HG03097 (cell line): ENCODE measurements around the gene MS4A4A.
"Not testable (repeated sequence)": the region's sequence is repeated elsewhere in the genome, so short reads cannot be mapped to it uniquely, and the experiment has no call there.

Source experiments
- ATAC-seq: cut with Tn5 transposase; IDR thresholded peaks from one replicate; pipeline ENCODE4 v1.9.1; 2021; ENCODE audit not compliant: unreplicated experiment, low FRiP score

MS4A4A gene

DNA sequence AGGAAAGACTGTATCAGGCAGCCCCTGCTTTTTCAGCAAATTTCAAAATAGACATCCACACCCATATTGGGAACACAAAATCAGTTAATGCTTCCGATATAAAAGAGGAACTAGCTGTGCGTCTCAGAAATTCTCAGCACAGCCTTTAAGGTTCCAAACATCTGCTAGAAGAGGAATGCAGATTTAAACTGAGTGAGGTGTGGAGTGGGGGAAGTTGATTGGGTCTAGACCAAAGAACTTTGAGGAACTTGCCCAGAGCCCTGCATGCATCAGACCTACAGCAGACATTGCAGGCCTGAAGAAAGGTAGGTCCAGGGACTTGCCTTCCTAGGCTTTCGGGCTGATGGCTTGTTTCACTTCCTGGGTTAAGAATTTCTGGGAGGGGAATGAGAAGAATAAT, at the start of gene MS4A4A:
MS4A4A (plus strand) TSS at position 255 of the 400 bp plus-strand sequence; CDS start at position 265, 10 bp downstream.
- no peak for ATAC-seq

DNA sequence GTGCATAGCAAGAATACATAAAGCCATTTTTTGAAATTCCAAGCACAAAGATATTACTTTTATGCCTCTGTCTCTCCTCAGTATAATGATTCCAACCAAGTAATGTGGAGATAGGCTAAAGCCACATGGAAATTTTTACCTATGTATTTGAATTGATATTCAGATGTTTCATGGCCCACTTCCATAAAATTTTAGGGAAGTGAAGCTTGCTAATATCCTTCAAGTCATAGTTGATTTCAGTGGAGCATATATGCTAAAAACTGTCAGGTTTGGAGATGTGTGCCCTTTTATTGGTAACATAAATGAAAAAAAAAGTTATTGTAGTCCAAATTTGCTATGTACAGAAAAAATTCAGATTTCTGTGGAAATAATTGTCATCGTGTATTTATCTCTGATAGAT, 49.8 kb upstream of the MS4A4A start:
- ATAC-seq, result no peak

GRCh38 chr11:60235321-60235720, 45.1 kb upstream of the MS4A4A start:
- no peak for ATAC-seq

GRCh38 chr11:60240662-60241061, 39.8 kb upstream of the MS4A4A start:
- ATAC-seq, result no peak

DNA sequence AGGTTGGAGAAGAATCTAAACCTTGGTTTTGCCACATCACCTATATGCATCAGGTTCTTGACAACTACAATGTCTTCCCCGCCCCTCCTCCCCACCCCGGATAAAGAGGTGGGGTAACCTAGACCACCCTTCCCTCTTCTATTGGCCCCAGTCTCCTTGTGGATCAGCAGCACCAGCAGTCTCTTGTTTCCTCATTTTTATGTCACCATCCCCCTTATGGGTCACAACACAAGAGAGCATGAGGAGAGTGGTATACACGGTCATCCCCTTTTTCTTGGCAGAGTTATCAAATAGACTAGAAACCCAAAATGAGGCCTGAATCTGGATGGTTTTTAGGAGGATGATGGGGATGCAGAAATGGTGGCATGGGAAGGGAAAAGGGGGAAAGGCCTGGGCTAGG, 38.7 kb upstream of the MS4A4A start:
- no peak for ATAC-seq

DNA sequence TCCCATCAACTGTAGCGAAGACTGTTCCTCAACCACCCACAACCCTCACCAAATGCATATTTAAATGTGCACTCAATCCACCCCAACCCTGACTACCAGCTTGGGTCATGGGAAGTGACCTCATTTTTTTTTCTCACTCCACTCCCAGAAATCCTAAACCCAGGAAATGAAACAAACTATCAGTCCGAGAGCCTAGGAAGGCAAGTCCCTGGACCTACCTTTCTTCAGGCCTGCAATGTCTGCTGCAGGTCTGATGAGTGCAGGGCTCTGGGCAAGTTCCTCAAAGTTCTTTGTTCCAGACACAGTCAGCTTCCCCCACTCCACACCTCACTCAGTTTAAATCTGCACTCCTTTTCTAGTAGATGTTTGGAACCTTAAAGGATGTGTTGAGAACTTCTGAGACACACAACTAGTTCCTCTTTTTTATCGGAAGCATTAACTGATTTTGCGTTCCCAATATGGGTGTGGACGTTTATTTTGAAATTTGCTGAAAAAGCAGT, 37.7 kb upstream of the MS4A4A start, which contains the start of gene MS4A4E:
MS4A4E (minus strand) TSS at position 398 of the 500 bp plus-strand sequence. CDS start 13,082 bp downstream, outside the sequence.
- ATAC-seq, result no peak

- no peak for ATAC-seq
These were observed 28.8 kb upstream of the MS4A4A start for GRCh38 chr11:60251485-60252212.

DNA sequence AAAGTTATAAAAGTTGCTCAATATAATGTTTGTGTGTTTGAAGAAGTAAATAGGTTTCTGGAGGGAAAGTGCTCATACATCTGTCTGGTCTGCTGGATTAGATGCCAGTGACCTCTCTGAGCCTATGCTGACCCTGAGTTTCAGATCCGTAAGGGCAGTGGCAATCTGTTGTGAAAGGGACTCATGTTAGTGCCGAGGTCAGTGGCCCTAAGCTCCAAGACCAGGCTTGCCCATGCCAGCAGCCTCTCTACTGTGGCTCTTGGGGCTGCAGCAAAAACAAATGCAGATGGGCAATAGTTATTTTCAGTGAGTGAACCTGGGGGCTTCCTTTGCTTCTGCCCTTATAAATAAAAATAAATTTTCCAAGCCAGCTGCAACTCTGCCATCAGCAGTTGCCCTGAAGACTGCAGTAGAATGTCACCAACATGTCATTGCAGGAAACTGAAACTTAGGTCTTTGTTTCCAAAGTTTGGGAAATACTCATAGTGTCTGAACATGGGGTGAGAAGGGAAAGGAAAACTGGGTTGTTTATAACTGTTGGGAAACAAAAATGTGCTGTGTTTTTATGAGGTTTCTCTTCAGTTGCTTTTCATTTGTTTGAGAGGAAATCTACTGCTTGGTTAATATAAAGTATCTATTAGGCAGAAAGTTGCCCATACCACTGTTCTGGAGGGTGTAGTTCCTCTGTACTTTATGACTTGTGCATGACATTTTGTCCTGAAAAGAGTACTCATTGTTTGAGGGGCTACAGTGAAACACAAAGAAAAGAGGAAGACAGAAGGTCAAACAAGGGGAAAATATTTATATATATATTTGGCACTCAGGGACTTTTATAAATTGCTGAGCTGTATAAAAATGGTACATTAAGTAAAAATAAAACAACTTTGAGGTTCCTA, 28.0 kb upstream of the MS4A4A start:
- ATAC-seq, result no peak

GRCh38 chr11:60257956-60258722, 22.3 kb upstream of the MS4A4A start:
- no peak for ATAC-seq

DNA sequence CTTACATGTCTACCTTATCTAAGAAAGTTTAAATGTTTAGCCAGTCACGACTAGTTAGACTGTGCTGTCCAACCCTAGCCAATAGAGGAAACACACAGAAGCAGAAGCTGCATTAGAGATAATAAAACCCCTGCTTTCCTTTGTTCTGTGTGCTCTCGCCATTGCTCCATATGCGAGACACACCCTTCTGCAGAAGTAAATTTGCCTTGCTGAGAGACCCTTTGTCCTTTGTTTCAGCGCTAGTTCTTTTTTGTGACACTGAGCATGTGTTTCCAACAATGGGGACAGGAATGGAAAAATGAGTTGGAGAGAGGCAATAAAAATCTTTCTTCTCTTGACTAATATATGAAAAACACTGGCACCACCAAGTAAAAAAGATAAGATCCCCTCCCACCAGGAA, 19.5 kb upstream of the MS4A4A start:
- no peak for ATAC-seq

DNA sequence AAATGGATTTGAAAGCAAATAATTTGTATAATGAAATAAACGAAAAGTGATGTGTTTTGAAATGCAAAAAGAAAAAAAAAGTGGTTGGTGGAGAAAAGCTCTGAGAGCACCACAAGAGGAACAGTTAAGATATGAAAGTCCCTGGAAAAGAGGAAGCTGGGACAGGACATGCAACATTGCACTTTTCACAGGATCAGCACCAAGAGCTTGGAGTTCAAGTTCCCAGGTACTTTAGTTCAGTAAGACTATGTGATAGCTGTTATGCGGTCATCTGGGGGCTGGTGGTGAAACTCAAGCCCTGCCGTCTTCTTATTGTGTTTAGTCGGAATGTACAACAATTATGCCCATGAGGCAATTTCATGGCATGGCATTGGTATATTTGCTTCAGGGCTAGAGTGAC, 17.1 kb upstream of the MS4A4A start:
- no peak for ATAC-seq

DNA sequence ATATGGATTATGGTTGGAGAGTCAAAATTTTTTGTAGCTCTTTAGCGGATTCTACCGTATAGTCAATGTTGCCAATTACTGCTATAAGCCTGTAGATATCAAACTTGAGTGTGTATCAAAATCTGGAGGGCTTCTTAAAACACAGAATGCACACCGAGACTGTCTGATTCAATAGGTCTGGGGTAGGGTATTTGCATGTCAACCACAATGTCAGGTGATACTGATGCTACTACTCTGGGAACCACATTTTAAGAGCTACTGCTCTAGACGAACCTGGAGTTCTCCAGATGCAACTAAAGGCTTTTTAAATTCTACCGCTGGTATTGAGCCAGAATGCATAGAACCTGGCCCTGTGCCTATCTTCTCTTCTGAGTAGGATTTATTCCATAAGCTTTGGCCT, 15.8 kb upstream of the MS4A4A start:
- no peak for ATAC-seq

- no peak for ATAC-seq
These were observed 14.9 kb upstream of the MS4A4A start for GRCh38 chr11:60265373-60266214.

DNA sequence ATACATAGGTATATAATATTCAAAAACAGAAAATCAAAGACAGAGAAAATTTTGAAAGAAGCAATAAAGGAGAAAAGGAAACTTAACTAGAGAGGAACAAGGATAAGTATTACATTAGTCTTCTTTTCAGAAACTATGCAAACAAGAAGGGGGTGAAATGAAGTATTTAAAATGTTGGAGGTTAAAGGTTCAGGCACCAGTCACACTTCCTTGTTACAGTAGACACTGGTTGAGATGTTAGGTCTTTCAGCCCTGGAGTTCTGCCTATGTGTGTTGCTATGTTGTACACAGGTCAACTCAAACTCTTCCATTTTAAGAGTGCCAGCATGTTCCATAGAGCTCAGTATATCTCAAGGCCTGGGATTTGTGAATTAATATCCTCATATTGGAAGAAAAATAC, 6.0 kb upstream of the MS4A4A start:
- ATAC-seq, result no peak

DNA sequence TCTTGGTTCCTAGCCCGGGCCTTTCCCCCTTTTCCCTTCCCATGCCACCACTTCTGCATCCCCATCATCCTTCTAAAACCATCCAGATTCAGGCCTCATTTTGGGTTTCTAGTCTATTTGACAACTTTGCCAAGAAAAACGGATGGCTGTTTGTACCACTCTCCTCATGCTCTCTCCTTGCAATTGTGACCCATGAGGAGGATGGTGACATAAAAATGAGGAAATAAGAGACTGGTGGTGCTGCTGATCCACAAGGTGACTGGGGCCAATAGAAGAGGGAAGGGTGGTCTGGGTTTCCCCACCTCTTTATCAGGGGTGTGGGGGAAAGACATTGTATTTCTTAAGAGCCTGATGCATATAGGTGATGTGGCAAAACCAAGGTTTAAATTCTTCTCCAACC, 1.0 kb downstream of the MS4A4A start:
- ATAC-seq, result no peak

- ATAC-seq, result no peak
These were observed 1.8 kb downstream of the MS4A4A start for GRCh38 chr11:60282286-60282685.

- not testable (repeated sequence) for ATAC-seq
These were observed 5.1 kb downstream of the MS4A4A start for GRCh38 chr11:60285411-60286126.

GRCh38 chr11:60288531-60288930, 8.1 kb downstream of the MS4A4A start:
- ATAC-seq, result no peak

- ATAC-seq, result no peak
These were observed 11.7 kb downstream of the MS4A4A start for GRCh38 chr11:60292145-60292544.
